ENCODE data around the gene FAM9A. TPM values are rescaled to one million over a fixed set of nuclear protein-coding genes. Genes with fewer than 3 reads are reported as not detected.

FAM9A gene
- total and polyA plus RNA-seq, 2 of the 8 experiments (the other 6 are each of a cell fraction or from before 2014, with no cell fraction given) = not detected

- TF ChIP-seq CTCF (IDR thresholded peaks at IDR 0.05; ENCODE audit: control extremely low read depth in 1 of 3, insufficient read depth in 1 of 3, low read depth in 1 of 3, low read length in 3 of 3) = no peak
- no peak for TF ChIP-seq MAFK (IDR thresholded peaks at IDR 0.05; ENCODE audit: low read depth, low read length)
- no peak for TF ChIP-seq RFX5 (IDR thresholded peaks at IDR 0.05; ENCODE audit: borderline replicate concordance, low read depth, low read length)
- TF ChIP-seq FOSL1 (IDR thresholded peaks at IDR 0.05; ENCODE audit: insufficient read depth, low read depth, low read length) = no peak
These were observed 46.2 kb upstream of the FAM9A start (continued) for GRCh38 chrX:8847360-8847759.

Data from H1 (cell line).